NCI-H748 (cell line): Measurements from ENCODE around the gene PFKFB2.

ENCODE experiments used
- DNase-seq: peaks from one replicate; lab custom pipeline; 2025; ENCODE audit not compliant: unreplicated experiment; lab: John Stamatoyannopoulos, UW

Gene PFKFB2

DNA sequence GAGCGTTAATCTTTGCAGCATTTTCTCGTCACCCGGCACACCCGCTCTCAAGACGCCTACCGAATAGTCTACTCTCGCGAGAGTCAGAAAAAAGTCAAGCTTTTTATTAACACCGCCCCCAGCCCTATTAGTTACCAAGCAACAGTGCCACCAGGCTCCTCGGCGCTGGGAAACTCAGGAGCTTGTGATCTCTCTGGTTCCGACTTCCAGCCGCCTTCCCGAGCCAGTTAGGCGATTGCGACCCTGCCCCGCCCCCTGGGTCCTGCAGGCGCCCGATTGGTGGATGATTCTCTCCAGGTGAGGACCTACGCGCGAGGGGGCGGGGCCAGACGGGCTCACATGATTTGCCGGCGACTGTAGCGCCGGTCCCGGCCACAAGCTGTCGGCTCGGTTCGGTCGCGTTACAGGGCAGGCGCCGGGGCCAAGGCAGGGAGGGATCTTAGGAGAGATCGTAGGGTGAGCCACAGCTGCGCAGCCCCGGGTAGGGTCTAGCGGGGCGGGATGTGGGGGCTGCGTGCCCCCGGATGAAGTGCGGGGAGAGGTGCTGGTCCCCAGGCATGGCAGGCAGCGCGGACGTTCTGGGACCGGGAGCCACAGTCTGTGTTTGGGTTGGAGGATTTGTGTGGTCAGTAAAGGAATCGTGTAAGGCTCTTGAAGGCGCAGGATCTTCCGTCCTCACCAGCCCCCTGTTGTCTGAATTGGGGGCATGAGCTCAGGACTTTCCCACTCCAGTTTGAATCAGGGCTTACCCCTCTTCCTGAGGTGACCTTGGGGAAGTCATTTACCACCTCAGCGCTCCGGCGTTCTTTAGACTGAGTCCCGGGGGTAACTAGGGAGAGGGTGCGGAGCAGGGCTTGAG lies at the start of gene PFKFB2:
Gene PFKFB2 (plus strand): TSS at position 365 of the 859 bp plus-strand sequence. CDS start 1,443 bp downstream, outside the sequence.
- DNase-seq = peak; percentile 98

DNA sequence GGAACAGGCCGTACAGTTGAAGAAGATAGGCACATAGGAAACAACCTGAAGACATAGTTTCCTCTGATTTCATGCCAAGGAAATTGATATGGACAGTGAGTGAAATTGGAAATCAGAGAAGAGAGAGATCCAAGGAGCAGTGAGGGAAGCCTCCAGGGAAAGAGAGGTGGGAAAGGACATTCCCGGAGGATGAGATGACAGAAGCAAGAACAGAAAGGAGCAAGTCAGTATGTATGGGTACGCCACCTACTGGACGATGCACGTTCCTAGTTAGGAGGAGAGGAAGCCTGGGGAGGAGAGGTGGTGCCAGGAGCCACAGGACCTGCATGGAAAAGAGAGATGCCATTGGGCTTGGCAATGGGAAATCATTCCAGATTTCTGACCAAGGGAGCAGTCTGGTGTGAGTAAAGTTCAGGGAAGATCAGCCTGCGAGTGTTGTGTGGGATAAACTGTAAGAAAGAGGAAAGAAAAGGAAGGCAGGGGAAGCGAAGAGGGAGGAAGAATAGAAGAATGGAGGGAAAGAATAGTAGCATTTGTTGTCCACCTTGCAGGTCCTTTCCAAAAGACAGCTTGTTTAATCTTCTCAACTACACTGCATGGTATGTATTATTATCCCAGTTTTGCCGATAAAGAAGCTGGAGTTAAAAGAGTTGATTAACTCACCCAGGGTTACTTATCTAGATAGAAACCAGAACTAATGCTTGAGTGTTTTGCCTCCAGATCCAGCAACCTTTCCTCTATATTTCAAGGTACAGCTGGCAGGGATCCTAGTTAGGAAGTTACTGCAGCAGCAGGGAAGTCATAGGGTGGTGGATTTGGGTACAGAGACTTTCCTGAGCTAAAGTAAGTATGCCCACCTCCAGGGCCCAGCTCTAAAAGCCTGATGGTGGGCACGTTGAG lies 47.9 kb upstream of the PFKFB2 start:
- DNase-seq = peak; percentile 31

DNA sequence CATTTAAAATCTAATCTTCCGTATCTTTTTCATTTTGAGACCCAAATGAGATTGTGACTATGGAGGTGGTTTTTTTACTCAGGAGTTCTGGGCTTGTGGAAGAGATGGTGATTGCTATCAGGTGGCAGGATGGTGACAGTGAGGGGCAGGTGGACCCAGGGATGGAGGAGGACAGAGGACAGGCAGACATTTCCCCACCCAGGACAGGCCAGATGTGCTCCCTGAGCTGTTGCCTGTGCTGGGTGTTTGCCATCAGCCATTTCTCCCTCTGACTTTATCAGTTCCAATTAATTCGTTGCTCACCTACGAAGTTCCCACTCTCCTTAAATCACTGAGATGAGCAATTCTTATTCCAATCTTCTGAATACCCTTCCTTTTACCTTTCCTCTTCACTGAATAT lies 47.0 kb upstream of the PFKFB2 start:
- DNase-seq = no peak

GRCh38 chr1:207006914-207007313 lies 46.2 kb upstream of the PFKFB2 start:
- no peak for DNase-seq

- DNase-seq = no peak
These were observed 45.6 kb upstream of the PFKFB2 start for GRCh38 chr1:207007352-207008033.

DNA sequence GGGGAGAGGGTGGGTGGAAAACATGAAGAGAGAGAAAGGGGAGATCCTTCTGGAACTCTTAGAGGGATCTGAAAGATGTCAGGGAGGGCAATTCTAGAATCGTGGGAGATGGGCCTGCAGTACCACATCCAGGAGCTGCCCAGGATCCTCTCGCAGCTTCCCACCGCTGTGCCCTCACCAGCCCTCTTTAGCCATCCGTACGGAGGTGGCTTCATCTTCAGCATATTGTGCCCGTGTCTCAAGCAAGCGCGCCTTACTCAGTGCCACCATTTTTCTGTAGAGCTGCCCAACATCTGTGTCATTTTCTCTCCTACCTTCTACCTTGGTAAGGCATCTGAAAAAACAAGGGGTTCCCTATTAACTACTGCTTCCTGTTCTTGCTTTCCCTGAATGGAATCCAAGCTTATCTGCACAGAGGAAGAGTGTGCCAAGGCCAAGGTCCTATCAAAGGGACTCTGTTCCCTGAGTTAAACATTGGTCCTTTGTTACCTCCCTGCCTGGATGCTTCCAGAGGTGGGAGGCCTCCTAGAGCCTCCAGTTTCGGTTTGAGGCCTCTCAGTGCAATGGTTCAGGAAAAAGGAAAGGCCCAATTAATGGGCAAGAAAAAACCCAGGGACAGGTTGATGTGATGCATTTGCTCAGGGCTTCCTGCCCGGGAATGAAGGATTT lies 43.8 kb upstream of the PFKFB2 start:
- no peak for DNase-seq

GRCh38 chr1:207009945-207010344 lies 43.1 kb upstream of the PFKFB2 start:
- no peak for DNase-seq

- DNase-seq = no peak
These were observed 42.3 kb upstream of the PFKFB2 start for GRCh38 chr1:207010726-207011125.

DNA sequence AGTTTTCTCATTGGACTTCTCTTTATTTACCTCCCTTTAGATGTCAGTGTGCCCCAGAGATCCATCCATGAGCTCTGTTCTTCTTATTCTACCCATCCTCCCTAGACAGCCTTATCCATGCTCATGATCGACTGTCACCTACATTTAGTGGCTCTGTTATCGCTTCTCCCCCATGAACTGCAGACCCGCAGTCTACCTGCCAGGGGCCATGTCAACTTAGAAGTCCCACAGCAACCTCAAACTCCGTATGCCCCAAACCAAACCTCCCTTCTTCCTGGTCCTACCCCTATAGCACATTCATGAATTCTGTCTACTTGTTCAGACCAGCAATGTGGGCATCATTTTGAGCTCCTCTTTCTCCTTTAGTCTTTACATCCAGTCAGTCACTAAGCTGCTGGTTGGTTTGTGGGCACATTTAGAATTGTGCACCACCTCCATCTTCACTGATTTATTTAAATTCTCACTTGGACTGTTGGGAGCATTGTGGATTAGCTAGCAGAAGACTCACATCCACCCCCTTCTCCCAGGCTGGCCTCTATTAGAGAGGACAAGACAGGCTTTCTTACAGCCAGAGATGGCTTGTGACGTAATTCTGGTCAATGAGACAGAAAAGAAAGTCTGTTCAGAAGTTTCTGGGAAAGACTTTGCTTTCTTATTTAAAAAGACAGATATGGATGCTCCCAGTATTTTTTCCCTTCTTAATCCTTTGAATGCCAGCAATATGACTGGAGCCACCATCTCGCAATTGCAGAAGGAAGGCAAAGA lies 39.6 kb upstream of the PFKFB2 start:
- no peak for DNase-seq

GRCh38 chr1:207014728-207015127 lies 38.3 kb upstream of the PFKFB2 start:
- DNase-seq = no peak

DNA sequence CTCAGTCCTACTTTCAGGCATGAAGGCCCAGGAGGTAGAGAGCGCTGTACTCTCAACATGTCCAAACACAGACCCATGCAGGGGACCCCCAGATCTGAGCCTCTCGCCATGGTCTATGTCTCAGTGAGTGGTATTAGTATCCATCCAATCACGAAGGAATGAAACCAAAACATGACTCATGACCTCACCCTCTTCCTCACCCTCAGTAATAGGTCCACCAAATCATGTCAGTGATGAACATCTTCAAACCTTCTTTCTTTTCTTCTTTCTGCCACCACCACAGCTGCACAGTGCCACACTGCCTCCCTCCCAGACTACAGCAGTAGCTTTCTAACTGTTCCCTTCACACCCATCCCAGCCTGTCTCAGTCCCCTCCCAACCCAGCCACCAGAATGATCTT lies 37.3 kb upstream of the PFKFB2 start:
- DNase-seq = no peak

GRCh38 chr1:207017615-207018559 lies 35.2 kb upstream of the PFKFB2 start:
- no peak for DNase-seq

DNA sequence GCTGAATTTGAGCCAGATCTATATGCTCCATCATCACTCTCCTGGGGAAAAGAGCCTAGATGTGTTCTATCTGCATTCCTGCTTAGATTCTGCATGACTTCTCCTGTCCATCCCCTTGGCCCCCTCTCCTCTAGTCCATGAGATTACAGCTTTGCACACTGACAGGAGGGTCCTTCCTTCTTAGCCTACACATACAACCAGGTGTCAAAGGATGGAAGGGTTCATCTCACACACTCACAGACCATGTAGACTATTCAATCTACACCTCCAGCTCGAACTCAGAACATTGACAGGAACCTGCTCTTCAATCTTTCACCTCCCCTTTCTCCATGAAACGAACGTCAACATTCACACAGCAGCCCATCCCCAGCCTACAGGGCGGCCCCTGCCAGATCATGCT lies 34.4 kb upstream of the PFKFB2 start:
- DNase-seq = no peak

GRCh38 chr1:207019161-207019560 lies 33.9 kb upstream of the PFKFB2 start:
- no peak for DNase-seq

GRCh38 chr1:207019661-207020060 lies 33.4 kb upstream of the PFKFB2 start:
- no peak for DNase-seq

GRCh38 chr1:207020065-207020708 lies 32.9 kb upstream of the PFKFB2 start:
- DNase-seq = no peak

- no peak for DNase-seq
These were observed 32.4 kb upstream of the PFKFB2 start for GRCh38 chr1:207020709-207021107.

GRCh38 chr1:207021139-207021861 lies 31.8 kb upstream of the PFKFB2 start:
- DNase-seq = no peak
